ENCODE results near the gene AGTPBP1. TPM values are rescaled to one million over a fixed set of nuclear protein-coding genes. Genes with fewer than 3 reads are reported as not detected.
"Not testable (repeated sequence)": the region's sequence is repeated elsewhere in the genome, so short reads cannot be mapped to it uniquely, and the experiment has no call there.

Gene AGTPBP1
- total and polyA plus RNA-seq, 2 donors from 2014 or later, result 4.1 to 25.8 TPM

DNA sequence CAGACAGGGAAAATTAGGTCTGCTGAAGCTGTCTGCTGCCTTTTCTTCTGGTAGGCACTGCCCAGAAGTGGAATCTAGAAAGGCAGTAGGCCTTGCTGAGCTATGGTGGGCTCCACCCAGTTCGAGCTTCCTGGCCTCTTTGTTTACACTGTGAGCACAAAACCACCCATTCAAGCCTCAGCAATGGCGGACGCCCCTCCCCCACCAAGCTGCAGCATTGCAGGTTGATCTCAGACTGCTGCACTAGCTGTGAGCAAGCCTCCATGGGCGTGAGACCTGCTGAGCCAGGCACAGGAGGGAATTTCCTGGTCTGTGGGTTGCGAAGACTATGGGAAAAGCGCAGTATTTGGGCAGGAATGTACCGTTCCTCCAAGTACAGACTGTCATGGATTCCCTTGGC is 18.5 kb downstream of the AGTPBP1 start:
- FAIRE-seq (no peak), DNase-seq (no peak)
- Histone ChIP-seq H3K4me3 (ENCODE audit: low read length in 3 of 3) (no peak overlapping the region), H3K9ac (ENCODE audit: low read length in 3 of 3) (no peak overlapping the region), H3K9me3 (ENCODE audit: control insufficient read depth in 2 of 3, insufficient read depth in 1 of 3, low read length in 3 of 3) (no peaks in the 10 kb centered on the region), H3K27me3 (ENCODE audit: control insufficient read depth, insufficient read depth, low read length) (no peaks in the 10 kb centered on the region), H3K36me3 (ENCODE audit: control insufficient read depth in 2 of 3, insufficient read depth in 3 of 3, low read length in 3 of 3) (no peaks in the 10 kb centered on the region), H3K27ac (ENCODE audit: low read depth in 2 of 2, low read length in 2 of 2) (no peak overlapping the region), H3K4me1 (ENCODE audit: control insufficient read depth in 2 of 3, insufficient read depth in 2 of 3, low read depth in 1 of 3, low read length in 3 of 3) (no peaks in the 10 kb centered on the region)
- no peak for TF ChIP-seq CTCF (IDR thresholded peaks at IDR 0.05; ENCODE audit: borderline replicate concordance, extremely low read depth, insufficient read depth)
- intact Hi-C loops (cut with DNase I), result no loop called here

DNA sequence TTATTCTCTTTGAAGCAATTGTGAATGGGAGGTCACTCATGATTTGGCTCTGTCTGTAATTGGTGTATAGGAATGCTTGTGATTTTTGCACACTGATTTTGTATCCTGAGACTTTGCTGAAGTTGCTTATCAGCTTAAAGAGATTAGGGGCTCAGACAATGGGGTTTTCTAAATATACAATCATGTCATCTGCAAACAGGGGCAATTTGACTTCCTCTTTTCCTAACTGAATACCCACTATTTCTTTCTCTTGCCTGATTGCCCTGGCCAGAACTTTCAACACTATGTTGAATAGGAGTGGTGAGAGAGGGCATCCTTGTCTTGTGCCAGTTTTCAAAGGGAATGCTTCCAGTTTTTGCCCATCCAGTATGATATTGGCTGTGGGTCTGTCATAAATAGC is 22.3 kb downstream of the AGTPBP1 start:
- H3K36me3 ChIP-seq (ENCODE audit: control insufficient read depth in 2 of 3, insufficient read depth in 3 of 3, low read length in 3 of 3); FAIRE-seq; H3K27me3 ChIP-seq (ENCODE audit: control insufficient read depth, insufficient read depth, low read length); H3K4me1 ChIP-seq (ENCODE audit: control insufficient read depth in 2 of 3, insufficient read depth in 2 of 3, low read depth in 1 of 3, low read length in 3 of 3); DNase-seq; intact Hi-C loops (cut with DNase I); H3K27ac ChIP-seq (ENCODE audit: low read depth in 2 of 2, low read length in 2 of 2); H3K4me3 ChIP-seq (ENCODE audit: low read length in 3 of 3); H3K9ac ChIP-seq (ENCODE audit: low read length in 3 of 3); H3K9me3 ChIP-seq (ENCODE audit: control insufficient read depth in 2 of 3, insufficient read depth in 1 of 3, low read length in 3 of 3): not testable (repeated sequence)

DNA sequence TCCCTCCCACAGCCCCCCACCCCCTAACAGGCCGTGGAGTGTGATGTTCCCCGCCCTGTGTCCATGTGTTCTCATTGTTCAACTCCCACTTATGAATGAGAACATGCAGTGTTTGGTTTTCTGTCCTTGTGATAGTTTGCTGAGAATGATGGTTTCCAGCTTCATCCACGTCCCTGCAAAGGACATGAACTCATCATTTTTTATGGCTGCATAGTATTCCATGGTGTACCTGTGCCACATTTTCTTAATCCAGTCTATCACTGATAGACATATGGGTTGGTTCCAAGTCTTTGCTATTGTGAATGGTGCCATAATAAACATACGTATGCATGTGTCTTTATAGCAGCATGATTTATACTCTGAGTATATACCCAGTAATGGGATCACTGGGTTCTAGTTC is 23.9 kb downstream of the AGTPBP1 start:
- H3K4me1 ChIP-seq (ENCODE audit: control insufficient read depth in 2 of 3, insufficient read depth in 2 of 3, low read depth in 1 of 3, low read length in 3 of 3); H3K9me3 ChIP-seq (ENCODE audit: control insufficient read depth in 2 of 3, insufficient read depth in 1 of 3, low read length in 3 of 3); H3K27me3 ChIP-seq (ENCODE audit: control insufficient read depth, insufficient read depth, low read length); H3K36me3 ChIP-seq (ENCODE audit: control insufficient read depth in 2 of 3, insufficient read depth in 3 of 3, low read length in 3 of 3); intact Hi-C loops (cut with DNase I); H3K9ac ChIP-seq (ENCODE audit: low read length in 3 of 3); H3K27ac ChIP-seq (ENCODE audit: low read depth in 2 of 2, low read length in 2 of 2); DNase-seq; H3K4me3 ChIP-seq (ENCODE audit: low read length in 3 of 3); FAIRE-seq: not testable (repeated sequence)

DNA sequence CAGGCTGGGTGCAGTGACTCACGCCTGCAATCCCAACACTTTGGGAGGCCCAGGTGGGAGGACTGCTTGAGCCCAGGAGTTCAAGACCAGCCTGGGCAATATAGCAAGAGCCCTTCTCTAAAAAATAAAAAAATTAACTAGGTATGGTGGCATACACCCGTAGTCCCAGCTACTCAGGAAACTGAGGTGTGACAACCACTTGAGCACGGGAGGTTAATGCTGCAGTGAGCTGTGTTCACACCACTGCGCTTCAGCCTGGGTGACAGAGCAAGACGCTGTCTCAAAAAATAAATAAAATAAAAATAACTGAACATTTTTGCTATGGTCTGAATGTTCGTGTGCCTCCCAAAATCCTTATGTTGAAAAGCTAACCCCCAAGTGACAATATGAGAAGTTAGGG is 24.5 kb downstream of the AGTPBP1 start:
- Histone ChIP-seq H3K27me3 (ENCODE audit: control insufficient read depth, insufficient read depth, low read length) (no peaks in the 10 kb centered on the region), H3K9ac (ENCODE audit: low read length in 3 of 3) (no peak overlapping the region), H3K36me3 (ENCODE audit: control insufficient read depth in 2 of 3, insufficient read depth in 3 of 3, low read length in 3 of 3) (no peaks in the 10 kb centered on the region), H3K4me3 (ENCODE audit: low read length in 3 of 3) (no peak overlapping the region), H3K4me1 (ENCODE audit: control insufficient read depth in 2 of 3, insufficient read depth in 2 of 3, low read depth in 1 of 3, low read length in 3 of 3) (no peaks in the 10 kb centered on the region), H3K9me3 (ENCODE audit: control insufficient read depth in 2 of 3, insufficient read depth in 1 of 3, low read length in 3 of 3) (no peaks in the 10 kb centered on the region), H3K27ac (ENCODE audit: low read depth in 2 of 2, low read length in 2 of 2) (no peak overlapping the region)
- no peak for TF ChIP-seq CTCF (IDR thresholded peaks at IDR 0.05; ENCODE audit: borderline replicate concordance, extremely low read depth, insufficient read depth)
- FAIRE-seq (no peak), DNase-seq (no peak)
- intact Hi-C loops (cut with DNase I), result no loop called here
